Spleen (tissue), 11 donors: Measurements from ENCODE around the gene TLK2. TPM values are rescaled to one million over a fixed set of nuclear protein-coding genes. Genes with fewer than 3 reads are reported as not detected.

Source experiments
- DNase-seq: peaks from one replicate; pipeline ENCODE4 v3.0.0-alpha.2; 2020
- H3K27ac ChIP-seq, 8 donors: fragments of 200-600 bp; sonication (generic) in 7 of 8; 1 replicate in 4 of 8; 2 replicates in 4 of 8; pipeline versions ENCODE4 v1.5.0 to v1.8.0; 2016 to 2021; ENCODE audit warnings: inconsistent platforms in 4 of 8, mild to moderate bottlenecking in 4 of 8, moderate library complexity in 1 of 8
- H3K27me3 ChIP-seq, 7 donors: fragments of 200-600 bp; sonication (generic) in 6 of 7; replicated peaks in 1 of 7; 1 replicate in 4 of 7; 2 replicates in 3 of 7; pipeline versions ENCODE4 v1.5.0 to v1.8.0; 2016 to 2021; ENCODE audit warnings: inconsistent platforms in 3 of 7, mild to moderate bottlenecking in 1 of 7
- H3K36me3 ChIP-seq, 6 donors: fragments of 200-600 bp; sonication (generic) in 5 of 6; 1 replicate in 4 of 6; 2 replicates in 2 of 6; pipeline versions ENCODE4 v1.5.0 to v1.8.0; 2016 to 2021; ENCODE audit warnings: inconsistent platforms in 2 of 6
- H3K4me1 ChIP-seq, 6 donors: fragments of 200-600 bp; sonication (generic) in 5 of 6; 1 replicate in 3 of 6; 2 replicates in 3 of 6; pipeline versions ENCODE4 v1.5.0 to v1.8.0; 2016 to 2021; ENCODE audit warnings: inconsistent platforms in 3 of 6
- H3K4me3 ChIP-seq, 8 donors: fragments of 200-600 bp; sonication (generic) in 7 of 8; 1 replicate in 4 of 8; 2 replicates in 4 of 8; pipeline versions ENCODE4 v1.5.0 to v1.8.0; 2016 to 2021; ENCODE audit warnings: inconsistent platforms in 4 of 8, mild to moderate bottlenecking in 4 of 8, moderate library complexity in 2 of 8
- H3K9me3 ChIP-seq, 8 donors: fragments of 200-600 bp; sonication (generic) in 7 of 8; 1 replicate in 4 of 8; 2 replicates in 4 of 8; pipeline versions ENCODE4 v1.5.0 to v1.8.0; 2016 to 2021; ENCODE audit warnings: inconsistent platforms in 4 of 8
- CTCF ChIP-seq, 11 experiments: fragments of 200-600 bp in 7 of 11; fragments of 450-650 bp in 4 of 11; sonication (generic) in 4 of 11; IDR thresholded peaks in 8 of 11; conservative IDR thresholded peaks in 3 of 11; 1 replicate in 7 of 11; 2 replicates in 4 of 11; pipeline versions ENCODE4 v1.4.0 to v1.8.0; 2016 to 2021; ENCODE audit warnings: antibody characterized with exemption in 11 of 11, inconsistent platforms in 4 of 11, mild to moderate bottlenecking in 1 of 11
- POLR2A ChIP-seq, 3 donors: fragments of 450-650 bp; IDR thresholded peaks; one replicate each; pipeline ENCODE4 v1.5.1; 2017; ENCODE audit warnings: antibody characterized with exemption in 3 of 3, mild to moderate bottlenecking in 1 of 3
- POLR2AphosphoS5 ChIP-seq, 3 donors: sonication (generic); formaldehyde crosslinking; IDR thresholded peaks; one replicate each; pipeline ENCODE4 v1.5.1; 2017; ENCODE audit warnings: antibody characterized with exemption in 3 of 3
- WGBS, 5 donors: extraction: QIAGEN DNeasy Blood & Tissue Kit in 3 of 5; methylation state at CpG; one replicate each; pipeline versions ENCODE4 v1.1.5 to v1.1.7; 2013 to 2018; 5-methylcytosine and 5-hydroxymethylcytosine counted together
- intact Hi-C: fragments of 100-400 bp; cut with DNase I; formaldehyde crosslinking; loops from one replicate; pipeline ENCODE4 v1.15.0; 2023; ENCODE audit warnings: low total_unique reads
- polyA plus RNA-seq, 3 donors: library from polyadenylated mRNA; stranded (reverse); fragments of 200-250 nt; gene quantifications; one replicate each; pipeline ENCODE4 v1.2.1, GENCODE V29; 2013
- total RNA-seq, 7 donors: library from RNA; depleted of rRNA in 3 of 7; stranded (reverse); fragments of >200 nt in 3 of 7; fragmentation: NEBNext Ultra II Directional in 4 of 7; extraction: Animal tissue kit (Norgen Biotek cat#: 25700) in 4 of 7; gene quantifications; one replicate each; pipeline versions ENCODE4 v1.1.0 to v1.2.1, GENCODE V29; 2016 to 2021
- donor health status: healthy with polysubstance abuse.
- donor health status: DM: no; HTN: no; CAD: no; lungs with moderate emphysema.
- donor health status: DM: no; HTN: no; CAD: no.
- donor health status: Bipolar disorder and iron deficiency.
- donor health status: healthy.
- donor health status: DM: no; HTN: no; CAD: no.
- donor health status: DM: yes; HTN: yes; CAD: no.

TLK2 gene
- total and polyA plus RNA-seq, 10 donors = 11.3 to 76.3 (median 48.3) TPM

GRCh38 chr17:62562656-62563055, 84.0 kb downstream of the TLK2 start:
- no peak overlapping the region for H3K27ac ChIP-seq
- no peak for TF ChIP-seq POLR2AphosphoS5 (IDR thresholded peaks at IDR 0.05)
- TF ChIP-seq CTCF (IDR thresholded peaks at IDR 0.05 in 8 of 11, conservative IDR thresholded peaks at IDR 0.05 in 3 of 11) = no peak
- no peak for TF ChIP-seq POLR2A (IDR thresholded peaks at IDR 0.05)
- WGBS, 5 donors = 42 to 79% (median 74%) methylated on average over 1 of the region's 1 CpG

GRCh38 chr17:62565817-62566216, 87.2 kb downstream of the TLK2 start:
- 93 to 98% (median 96%) methylated on average over 1 of the region's 1 CpG for WGBS, 5 donors
- H3K9me3 ChIP-seq = no peaks in the 10 kb centered on the region
- H3K36me3 ChIP-seq = peaks cover 0 to 97% (median 38%) of the 10 kb centered on the region in 6 donors
- H3K4me3 ChIP-seq = no peak overlapping the region
- intact Hi-C loops = no loop called here
- H3K27ac ChIP-seq = no peak overlapping the region
- no peaks in the 10 kb centered on the region for H3K4me1 ChIP-seq
- no peak for TF ChIP-seq CTCF (IDR thresholded peaks at IDR 0.05 in 8 of 11, conservative IDR thresholded peaks at IDR 0.05 in 3 of 11)
- no peak for TF ChIP-seq POLR2A (IDR thresholded peaks at IDR 0.05)
- no peak for TF ChIP-seq POLR2AphosphoS5 (IDR thresholded peaks at IDR 0.05)
- no peaks in the 10 kb centered on the region for H3K27me3 ChIP-seq
- no peak for DNase-seq

More at GRCh38 chr17:62562656-62563055, 84.0 kb downstream of the TLK2 start:
- no peaks in the 10 kb centered on the region for H3K9me3 ChIP-seq
- no peaks in the 10 kb centered on the region for H3K27me3 ChIP-seq
- DNase-seq = no peak
- H3K36me3 ChIP-seq = peaks cover 0 to 88% (median 38%) of the 10 kb centered on the region in 6 donors
- intact Hi-C loops = no loop called here
- no peaks in the 10 kb centered on the region for H3K4me1 ChIP-seq
- H3K4me3 ChIP-seq = no peak overlapping the region

GRCh38 chr17:62566996-62567578, 88.5 kb downstream of the TLK2 start:
- peaks cover 0 to 96% (median 41%) of the 10 kb centered on the region in 6 donors for H3K36me3 ChIP-seq
- H3K4me3 ChIP-seq = no peak overlapping the region
- no peaks in the 10 kb centered on the region for H3K9me3 ChIP-seq
- H3K27ac ChIP-seq = no peak overlapping the region
- H3K27me3 ChIP-seq = no peaks in the 10 kb centered on the region
- WGBS, 5 donors = 77 to 90% (median 79%) methylated on average over 4 of the region's 4 CpGs
- intact Hi-C loops = no loop called here
- H3K4me1 ChIP-seq = no peaks in the 10 kb centered on the region
- TF ChIP-seq POLR2A (IDR thresholded peaks at IDR 0.05) (no peak), POLR2AphosphoS5 (IDR thresholded peaks at IDR 0.05) (no peak), CTCF (IDR thresholded peaks at IDR 0.05 in 8 of 11, conservative IDR thresholded peaks at IDR 0.05 in 3 of 11) (no peak)
- DNase-seq = no peak

- TF ChIP-seq POLR2A (IDR thresholded peaks at IDR 0.05) (no peak), POLR2AphosphoS5 (IDR thresholded peaks at IDR 0.05) (no peak), CTCF (IDR thresholded peaks at IDR 0.05 in 8 of 11, conservative IDR thresholded peaks at IDR 0.05 in 3 of 11) (no peak)
- peaks cover 0 to 5% (median 0%) of the 10 kb centered on the region in 6 donors for H3K4me1 ChIP-seq
- WGBS, 5 donors = 80 to 89% (median 83%) methylated on average over 5 of the region's 5 CpGs
- peaks cover 0 to 93% (median 40%) of the 10 kb centered on the region in 6 donors for H3K36me3 ChIP-seq
- no peak for DNase-seq
- intact Hi-C loops = no loop called here
- H3K9me3 ChIP-seq = no peaks in the 10 kb centered on the region
- H3K27ac ChIP-seq = peak overlapping the region in 7 of 8 donors; percentile 22 to 59 (median 47)
- no peak overlapping the region for H3K4me3 ChIP-seq
- H3K27me3 ChIP-seq = no peaks in the 10 kb centered on the region
Observed at GRCh38 chr17:62572488-62572887, 93.9 kb downstream of the TLK2 start.
